ELR (cell line): ENCODE measurements around the gene ATPAF1.

Experiments used
- DNase-seq: peaks from one replicate; pipeline ENCODE4 v3.0.0-alpha.2; 2015; ENCODE audit warnings: low read depth

ATPAF1 gene

DNA sequence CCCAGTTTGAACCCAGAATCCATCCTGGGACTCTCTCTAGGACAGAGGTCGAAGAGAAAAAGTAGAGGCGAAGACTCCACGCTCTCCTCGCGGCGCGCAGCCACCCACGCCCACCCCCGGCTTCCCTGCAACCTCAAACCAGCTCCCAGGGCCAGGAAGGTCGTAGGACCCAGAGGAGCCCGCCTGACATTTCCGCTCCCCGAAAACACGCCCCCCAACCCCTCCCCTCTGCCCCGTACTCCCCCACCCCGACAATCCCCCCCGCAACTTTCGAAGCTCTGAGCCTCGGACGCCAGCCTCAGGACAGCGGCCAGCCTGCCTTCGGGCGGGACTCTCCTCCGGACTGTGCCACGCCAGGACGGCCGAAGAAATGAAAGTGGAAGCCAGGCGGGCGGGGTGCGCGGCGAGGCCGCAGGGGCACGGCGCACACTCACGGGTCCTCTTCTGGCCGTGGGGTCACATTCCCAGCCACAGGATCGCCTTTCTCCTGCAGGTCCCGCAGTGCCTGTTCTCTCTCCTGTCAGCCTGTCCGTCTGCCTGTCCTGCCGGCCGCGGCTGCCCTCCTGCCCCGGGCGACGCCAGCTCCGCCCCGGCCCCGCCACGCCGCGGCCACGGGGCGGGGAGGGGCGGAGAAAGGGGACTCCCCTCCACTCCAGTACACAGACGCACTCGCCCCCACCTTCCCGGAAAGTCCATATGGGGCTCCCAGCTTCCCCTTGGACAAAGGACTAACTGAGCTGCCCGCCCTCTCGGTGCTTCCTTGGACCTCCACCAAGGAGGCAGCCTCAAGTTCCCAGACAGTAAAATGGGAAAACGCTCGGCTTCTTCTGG is 51.7 kb downstream of the ATPAF1 start, which contains the start of gene MOB3C:
TSS of gene MOB3C (minus strand) at position 535 of the 831 bp plus-strand sequence. CDS start 3,490 bp downstream, outside the sequence.
- peak; percentile 80 for DNase-seq

DNA sequence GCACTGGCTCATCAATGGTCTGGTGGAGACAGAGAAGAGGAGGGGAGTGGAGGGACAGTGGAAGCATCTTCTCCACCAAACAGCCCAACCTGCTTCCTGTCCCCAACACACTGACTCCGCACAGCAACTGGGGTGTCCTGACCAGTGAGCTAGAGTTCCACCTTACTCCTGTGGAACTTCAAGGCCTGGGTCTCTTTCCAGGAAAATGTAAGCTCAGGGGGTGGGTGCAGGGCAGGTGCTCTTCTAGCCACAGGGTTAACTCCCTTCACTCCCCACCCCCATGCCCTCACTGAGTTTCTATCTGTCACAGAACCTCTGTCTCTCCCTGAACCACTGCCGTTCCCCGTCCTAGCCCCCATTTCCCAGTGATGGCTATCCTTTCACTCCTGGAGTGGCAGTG is 52.4 kb downstream of the ATPAF1 start:
- DNase-seq, result peak; percentile 15

DNA sequence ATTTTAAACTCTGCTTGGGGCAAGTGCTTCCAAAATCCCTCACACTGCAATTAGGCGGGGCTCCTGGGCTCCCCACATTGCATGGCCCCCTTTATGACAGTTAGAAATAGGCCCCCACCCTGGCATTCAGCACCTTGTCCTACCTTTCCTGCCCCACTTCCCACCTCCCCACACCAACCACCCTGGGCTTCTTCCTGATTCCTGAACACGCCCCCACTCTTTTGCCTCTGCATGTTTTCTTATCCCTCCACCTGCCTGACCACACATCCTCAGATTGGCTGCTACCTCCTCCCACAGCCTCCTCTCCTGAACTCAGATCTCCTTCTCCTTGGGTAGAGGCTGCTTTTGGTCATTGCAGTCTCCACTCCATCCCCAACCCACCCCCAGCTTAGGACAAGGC is 53.1 kb downstream of the ATPAF1 start:
- DNase-seq, result no peak

DNA sequence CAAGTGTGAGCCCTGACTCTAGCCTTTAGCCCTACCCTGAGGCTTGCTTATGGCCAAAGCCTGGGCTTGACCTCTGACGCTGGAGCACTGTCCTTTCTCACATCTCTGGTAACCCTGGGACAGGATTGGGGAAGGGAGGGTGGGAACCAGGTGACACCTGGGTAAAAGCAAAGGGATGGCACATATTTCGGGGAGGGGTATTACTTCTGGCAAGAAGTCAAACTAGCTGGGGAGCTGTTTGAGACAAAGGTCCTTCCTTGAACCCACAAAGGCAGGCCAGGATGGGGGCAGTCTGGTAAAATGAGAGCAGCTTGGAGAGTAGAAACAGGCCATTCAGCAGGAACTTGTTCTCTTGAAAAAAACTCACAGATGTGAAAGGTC is 53.6 kb downstream of the ATPAF1 start:
- no peak for DNase-seq

DNA sequence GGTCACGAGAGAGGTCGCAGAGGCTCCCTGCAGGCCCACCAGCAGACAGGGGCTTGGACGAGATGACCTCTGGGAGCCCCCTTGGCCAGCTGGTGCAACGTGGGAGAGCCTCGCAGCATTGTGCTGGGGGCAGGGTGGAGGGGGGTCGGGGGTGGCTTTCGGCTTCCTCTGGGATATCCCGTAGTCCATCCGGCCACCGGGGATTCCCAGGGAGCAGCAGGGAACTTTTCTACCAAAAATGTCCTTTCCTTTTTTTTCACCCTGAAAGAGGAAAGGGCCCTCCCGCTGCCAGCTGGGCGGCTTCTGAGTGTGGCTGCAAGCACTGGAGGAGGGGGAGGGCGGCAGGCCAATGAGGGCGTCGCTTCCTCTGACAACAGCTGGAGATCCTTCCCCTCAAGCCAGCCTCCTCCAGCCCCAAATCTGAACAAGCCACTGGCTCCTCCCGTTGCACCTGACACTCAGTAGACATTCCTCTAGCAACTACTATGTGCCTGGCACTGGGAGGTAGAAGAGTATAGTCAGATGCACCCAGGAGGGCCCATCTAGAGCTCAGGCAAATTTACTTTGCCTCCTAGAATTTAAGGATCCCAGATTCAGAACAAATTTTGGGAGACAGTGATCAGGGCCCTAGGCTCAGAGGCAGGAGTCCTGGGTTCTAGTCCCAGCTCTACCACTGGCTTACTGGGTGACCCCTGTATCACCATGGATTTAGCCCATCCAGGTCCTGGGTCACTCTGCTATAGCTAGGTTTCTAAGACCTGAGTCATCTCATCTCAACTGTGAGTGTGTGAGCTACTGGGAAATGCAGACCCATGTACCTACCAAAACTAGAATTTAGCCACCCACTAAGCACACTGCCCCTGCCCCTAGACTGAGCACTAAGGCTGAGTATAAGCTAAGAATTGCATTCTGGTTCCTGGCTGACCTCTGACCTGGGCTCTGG is 54.2 kb downstream of the ATPAF1 start:
- DNase-seq, result peak; percentile 54

DNA sequence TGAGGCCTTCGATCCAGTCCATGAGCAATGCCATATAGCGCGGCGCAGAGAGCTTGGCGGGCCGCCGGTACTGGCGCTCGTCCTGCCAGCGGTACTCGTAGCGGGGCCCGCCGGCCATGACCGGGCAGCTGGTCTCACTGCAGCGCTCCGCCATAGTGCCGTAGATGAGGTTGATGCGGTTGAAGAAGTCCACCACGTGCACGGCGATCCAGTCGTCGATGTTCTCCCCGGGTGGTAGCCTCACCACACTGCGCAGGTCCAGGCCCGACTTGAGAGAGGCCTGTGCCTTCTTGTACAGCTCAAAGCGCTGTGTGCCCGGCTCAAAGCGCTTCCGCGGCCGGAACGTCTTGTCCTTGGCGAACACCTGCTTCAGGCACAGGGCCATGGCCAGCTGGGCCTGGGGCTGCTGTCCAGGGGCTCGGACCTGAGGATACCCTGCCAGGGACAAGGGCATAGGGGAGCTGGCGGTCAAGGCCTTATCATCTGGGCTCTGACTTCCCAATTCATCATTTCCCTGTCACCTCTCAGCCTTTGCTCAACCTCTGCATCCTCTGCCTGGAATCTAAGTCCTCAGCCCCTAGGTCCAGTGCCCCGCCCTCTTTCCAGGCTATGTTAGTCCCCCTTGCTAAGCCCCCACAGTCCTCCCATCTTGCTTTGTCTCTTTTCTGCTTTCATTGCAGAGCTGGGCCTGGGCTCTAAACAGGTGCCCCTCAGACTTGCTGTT is 55.1 kb downstream of the ATPAF1 start:
- DNase-seq, result no peak

DNA sequence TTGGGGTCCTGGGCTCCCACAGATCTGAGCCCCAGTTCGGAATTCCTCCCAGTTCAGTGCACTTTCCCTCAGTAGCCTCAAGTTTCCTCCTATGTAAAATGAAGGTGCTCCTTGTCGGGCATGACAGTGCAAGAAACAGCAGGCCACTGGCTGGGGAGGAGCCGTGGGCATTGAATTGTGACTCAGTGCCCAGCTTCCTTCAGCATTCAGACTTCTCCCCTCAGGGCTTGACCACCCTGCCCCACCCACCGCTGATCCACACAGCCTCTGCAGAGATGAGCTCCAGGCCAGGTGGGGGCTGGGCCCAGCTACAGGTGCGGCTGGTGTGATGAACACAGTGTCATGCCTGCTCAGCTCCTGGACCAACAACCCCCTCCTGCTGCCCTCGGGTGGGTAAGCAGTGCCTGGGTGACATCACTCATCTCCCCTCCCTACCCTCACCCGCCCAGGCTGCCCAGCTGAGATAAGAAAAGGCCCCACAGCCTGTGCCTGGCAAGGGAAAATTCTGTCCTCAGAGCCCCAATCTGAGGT is 56.4 kb downstream of the ATPAF1 start:
- peak; percentile 84 for DNase-seq

DNA sequence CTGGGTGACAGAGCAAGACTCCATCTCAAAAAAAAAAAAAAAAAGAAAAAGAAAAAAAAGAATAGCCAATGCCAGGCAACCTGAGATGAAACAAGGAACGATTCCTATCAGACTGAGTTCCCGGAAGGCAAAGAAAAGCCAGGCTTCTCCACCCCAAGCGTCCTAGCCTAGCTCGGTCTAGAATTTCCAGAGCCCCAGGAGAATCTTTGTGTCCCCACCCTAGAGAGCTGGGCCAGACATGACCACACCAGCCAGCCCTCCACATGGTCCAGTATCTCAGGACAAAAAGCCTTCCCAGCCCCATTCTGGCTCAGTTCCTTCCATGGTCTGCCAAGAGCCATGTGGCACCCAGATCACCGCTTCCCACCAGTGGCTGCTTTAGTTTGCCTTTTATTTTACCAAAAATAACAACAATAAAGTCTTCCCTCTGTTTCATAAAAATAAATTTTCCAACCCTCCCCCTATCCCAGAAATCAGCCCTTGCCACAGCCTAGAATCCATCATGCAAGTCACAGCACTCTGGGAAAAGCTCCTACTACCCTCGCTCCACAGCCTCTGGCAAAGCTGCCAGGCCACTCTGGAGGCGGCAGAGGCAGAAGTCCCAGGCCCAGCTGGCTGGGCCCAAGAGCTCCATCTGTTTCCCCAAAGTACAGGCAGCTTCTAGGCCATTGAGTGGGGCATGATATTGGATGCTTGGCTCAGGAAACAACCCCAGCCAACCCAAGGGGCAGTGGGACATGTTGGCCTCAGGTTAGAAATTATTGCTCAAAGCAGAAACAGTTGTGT is 60.6 kb downstream of the ATPAF1 start:
- no peak for DNase-seq

DNA sequence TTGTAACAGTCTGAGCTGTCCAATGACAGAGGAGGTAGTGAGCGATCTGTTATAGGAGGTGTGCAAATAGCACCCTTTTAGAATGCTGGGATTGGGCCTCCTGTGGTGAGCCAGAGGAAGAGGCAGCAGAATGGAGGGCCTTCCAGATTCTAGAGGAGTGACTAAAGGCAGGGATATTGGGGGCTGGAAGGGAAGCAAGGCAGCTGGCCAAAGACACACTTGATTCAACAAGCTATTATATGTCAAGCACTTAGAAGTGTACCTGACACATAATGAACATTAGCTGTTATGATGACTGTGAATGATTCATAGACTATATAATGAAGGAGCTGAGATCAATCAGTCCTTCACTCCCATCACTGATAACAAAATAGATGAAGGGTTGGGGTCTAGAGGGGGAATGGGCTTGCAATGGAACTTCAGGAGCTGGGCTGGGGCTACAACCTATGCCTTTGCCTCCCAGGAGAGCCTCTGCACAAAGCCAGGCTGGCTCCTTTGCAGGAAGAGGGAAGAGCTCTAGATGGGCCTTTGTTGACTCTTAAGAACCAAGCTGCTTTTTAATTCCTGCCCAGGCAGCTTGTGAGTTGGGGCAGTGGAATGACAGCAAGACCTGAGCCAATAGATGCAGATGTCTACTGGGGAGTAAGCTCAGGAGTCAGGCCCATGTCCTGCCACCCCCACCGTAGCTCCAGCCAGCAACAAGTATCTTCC is 61.8 kb downstream of the ATPAF1 start:
- DNase-seq, result peak; percentile 47

DNA sequence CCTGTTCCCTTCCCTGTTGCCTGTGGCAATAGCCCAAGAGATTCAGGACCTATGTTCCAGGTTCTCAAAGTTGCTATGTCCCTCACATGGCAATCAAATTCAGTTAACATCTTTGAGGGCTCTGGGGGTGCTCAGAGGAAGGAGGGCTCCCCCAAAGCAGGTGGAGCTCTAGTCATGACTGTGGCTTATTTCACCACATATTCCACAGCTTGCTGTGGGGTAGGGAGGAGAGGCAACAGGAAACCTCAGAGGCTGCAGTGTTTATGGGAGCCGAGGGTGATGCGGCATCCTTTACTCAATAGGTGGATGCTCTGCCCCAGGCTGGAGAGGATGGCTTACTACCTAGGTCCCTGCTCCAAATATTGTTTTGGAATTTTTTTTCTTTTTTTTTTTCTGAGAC is 62.9 kb downstream of the ATPAF1 start:
- no peak for DNase-seq

DNA sequence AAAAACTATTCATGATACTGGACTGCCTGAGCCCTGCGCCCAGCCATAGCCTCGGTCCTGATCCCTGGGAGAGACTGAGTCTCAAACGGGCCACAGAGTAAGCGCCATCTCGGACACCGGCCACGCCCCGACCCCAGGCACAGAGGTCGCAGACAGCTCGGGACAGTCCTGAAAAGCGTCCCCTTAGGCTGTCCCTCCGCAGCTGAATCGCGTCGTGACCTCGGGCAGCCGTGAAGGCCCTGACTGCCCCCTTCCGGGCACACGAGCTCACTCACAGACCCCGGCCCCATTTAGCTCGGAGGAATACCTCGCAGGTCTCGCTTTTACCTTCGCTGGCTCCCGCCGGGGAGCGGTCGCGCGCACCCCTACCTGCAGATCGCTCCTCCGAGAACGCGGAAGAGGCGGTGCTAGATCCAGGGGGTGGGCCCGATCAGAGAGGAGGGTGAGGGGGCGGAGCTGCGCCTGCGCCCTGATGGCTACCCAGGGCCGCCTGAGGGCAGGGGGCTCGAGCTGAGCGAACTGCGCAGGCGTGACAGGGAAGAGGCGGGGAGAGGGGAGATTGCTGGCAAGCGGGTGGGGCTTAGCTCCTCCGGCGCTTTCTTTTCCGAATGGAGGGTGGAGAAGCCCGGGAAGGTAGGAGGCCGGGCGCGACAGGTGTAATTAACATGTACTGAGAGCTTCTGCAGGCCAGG is 64.2 kb downstream of the ATPAF1 start, which contains the start of gene MKNK1:
TSS of gene MKNK1 (minus strand) at position 411 of the 692 bp plus-strand sequence. CDS start 20,941 bp downstream, outside the sequence.
- DNase-seq, result peak; percentile 95

DNA sequence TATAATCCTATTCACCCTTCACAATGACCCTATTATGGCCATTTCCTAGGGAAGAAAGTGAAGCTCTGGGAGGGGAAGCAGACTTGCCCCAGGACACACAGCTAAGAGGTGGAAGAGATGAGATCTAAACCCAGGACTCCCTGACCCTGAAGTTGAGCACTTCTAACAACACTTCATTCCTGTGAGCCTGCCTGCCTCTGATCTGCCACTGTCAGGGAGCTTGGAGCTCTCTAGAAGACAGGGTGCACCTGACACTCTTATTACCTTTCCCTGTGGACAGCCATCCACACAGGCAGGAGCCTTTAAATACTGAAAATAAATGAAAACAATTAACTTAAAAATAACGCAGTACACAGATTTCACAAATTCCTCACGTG is 64.7 kb downstream of the ATPAF1 start:
- peak; percentile 14 for DNase-seq

DNA sequence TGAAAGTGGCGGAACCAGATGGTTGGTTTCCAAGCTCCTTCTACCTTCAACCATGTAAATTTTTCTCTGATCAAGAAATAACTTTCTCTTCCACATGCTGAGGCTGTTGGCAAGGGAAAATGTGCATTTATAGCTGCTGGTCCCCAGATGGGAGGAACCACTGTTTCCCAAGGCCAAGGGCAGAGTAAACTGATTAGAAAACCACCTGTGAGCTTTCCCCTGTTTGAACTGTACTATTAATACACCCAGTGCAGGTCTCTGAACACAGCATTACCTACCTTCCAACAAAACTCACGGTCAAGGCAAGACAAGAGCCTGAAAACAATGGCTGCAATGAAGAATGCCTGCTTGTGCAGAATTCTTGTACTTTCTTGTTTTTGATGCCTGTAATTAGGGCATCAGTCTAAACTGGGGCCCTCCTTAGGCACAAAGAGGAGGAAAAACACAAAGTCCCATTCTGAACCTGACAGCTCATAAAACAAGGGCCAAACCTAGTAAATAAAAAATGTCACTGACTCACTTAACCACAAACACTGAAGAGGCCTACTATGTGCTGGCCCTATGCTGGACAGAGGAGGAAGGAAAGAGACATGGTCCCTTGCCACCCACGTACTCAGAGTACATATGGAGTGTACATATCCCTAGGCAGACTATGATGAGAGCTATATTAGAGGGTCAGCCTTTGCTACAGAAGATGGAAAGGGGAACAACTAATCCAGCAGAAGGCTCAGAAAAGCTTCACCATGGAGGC is 66.7 kb downstream of the ATPAF1 start:
- no peak for DNase-seq

DNA sequence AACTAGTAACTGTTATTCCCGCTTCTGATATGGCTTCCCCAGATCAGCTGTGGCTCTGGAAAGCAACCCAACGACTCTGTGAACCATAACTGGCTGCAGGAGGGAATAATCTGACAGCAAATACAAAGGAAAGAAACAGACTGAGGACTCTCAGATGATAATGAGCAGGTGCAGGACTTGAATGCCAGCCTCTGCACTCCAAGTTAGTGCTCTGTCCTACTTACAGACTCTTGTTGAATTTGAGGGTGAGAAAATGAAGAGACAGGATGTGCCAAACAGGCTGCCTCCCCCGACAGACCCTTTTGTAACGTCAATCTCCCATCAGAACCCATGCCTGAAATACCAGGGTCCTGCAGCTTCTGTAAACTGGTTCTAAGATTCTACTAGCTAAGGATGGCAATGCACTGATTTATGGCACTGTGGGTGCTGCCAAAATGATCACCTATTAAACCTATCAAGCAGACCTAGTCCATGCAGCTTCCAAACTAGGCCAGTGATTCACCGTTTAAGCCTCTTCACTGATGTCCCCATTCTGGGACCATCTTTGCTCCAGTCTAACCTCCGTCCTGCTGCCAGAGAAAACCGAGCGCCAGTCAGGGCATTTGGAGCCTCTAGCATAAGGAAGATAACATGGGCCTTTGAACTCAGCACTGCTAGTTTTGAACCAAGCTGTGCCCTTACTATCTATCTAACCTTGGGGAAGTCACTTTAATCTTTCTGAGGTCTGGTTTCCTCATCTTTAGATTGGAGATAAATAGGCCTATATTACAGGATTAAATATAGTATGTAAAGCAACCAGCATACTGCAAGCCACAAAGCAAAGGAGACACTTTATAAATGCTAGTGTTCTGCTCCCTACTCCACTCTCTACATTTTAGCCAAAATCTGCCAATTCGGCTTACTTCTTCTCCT is 68.8 kb downstream of the ATPAF1 start:
- no peak for DNase-seq

DNA sequence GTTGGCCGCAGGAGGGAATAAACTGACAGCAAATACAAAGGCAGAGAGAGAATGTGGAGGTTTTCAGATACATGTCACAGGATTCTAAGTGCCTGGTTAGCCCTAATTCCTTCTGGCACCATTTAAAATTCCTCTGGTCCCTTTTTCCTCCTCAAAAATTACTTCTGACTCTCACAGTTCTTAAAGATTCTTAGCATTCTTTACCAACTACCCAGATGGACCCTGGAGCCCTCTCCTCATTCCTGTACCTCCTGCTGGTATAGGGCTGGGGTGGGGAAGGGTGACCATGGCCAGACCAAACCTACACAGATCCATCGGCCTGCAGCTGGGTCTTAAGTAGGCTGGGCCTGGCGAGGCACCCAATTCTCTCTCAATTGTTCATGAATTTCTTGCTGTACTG is 71.3 kb downstream of the ATPAF1 start:
- DNase-seq, result no peak

DNA sequence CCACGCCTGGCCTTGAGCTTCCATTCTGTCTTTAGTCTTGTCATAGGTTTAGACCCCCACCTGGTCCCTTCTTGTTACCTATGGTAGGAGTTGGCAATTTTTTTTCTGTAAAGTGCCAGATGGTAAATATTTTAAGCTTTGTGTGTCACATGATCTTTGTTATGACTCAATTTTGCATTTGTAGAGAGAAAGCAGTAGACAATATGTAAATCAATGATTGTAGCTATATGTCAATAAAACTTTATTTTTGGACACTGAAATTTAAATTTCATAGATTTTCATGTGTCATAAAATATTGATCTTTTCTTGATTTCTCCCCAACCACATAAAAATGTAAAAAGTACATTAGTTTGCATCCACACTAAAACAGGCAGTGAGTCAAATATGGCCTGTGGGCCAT is 72.1 kb downstream of the ATPAF1 start:
- DNase-seq, result no peak

DNA sequence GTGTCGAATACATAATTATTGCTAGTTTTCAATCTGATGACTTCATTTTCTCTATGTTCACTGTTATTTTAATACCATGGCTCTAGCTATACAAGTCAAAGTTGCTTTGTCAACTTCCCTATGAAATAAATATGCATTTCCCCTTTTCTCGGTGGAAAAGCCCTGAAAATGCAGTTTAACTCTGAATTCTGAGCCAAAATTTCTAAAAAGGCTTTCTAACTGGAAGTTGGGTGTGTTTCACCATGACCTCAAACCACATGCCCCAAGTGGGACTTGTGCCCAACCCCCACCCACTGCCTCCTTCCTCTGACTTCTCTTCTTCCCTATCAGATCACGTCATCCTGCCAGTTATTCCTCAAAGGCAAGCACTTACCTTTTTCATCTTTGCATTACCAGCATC is 73.0 kb downstream of the ATPAF1 start:
- no peak for DNase-seq

DNA sequence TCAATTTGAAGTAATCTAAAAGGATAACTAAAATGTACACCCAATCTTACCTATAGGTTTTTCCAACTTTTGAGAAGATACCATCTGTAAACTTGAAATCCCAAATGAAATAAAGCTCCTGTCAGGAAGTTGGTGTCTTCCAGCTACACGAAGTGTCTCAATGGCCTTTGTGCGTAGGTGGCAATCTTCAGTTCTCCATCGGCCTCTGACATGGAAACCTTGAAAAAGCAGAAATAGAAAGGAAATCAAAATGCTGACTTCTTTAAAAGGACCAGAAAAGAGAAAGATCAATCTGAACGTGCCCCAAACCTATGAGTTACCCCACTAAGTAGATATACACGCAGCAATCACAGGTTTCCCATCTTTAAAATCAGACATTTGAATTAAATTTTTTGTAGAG is 74.1 kb downstream of the ATPAF1 start:
- DNase-seq, result no peak
